ENCODE results near the gene STIM2.

DNA sequence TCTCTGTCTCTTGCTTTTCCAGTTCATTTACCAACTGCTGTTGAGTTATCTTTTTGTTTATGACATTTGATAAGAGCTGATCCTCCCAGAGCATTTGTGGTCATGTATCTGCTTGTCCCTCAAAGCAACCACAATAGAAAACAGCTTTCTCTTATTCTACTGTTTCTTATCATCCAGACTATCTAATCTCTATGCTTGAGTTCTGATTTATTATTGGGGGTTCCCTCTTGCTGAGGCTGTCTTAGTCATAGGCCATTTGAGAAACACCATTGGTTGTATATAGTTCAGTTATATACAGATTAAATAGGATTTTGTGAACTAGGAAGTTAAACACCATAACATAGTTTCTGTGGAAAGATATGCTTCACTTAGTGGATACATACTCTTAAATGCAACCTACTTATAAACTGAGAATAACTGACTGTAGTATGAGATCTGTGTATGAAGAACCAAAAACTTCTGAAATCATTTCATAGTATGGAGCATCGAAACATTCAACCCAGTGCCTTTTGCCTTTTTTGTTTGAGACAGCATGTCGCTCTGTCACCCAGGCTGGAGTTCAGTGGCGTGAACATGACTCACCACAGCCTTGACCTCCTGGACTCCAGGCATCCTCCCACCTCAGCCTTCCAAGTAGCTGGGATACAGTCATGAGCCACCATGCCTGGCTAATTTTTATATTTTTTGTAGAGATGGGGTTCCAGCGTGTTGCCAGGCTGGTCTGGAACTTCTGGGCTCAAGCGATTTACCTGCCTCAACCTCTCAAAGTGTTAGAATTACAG, 75.8 kb downstream of the STIM2 start:
- no peak for TF ChIP-seq EZH2 (IDR thresholded peaks at IDR 0.05)
- no peak for TF ChIP-seq POLR2AphosphoS5 (IDR thresholded peaks at IDR 0.05; ENCODE audit: borderline replicate concordance, low read depth, low read length)

Data from SK-N-MC (cell line).